Dedifferentiated amniotic fluid mesenchymal stem cell (primary cell): Measurements from ENCODE around the gene SPNS2.

Source experiments
- DNase-seq: peaks from one replicate; pipeline ENCODE4 v3.0.0-alpha.2; 2016; ENCODE audit errors: extremely low spot score

Gene SPNS2

DNA sequence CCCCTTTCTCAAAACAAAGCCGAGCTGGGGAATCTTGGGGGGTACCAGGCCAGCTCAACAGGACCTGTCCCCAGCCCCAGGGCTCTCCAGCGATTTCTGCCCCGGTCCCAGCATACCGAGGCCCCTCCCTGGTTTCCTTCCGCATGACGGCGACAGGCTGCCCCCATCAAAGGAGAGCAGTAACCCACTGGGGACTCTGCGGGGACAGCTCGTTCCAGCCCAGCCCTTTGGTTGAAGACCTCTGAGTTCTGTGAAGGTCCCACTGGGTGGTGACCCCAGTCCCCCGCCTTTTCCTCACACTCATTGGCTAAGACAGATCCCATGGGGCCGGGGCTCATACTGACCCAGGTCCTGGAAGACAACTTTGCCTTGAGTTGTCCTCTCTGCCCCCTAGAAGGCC, 89.7 kb downstream of the SPNS2 start:
- no peak for DNase-seq
